ENCODE measurements around the gene PCDHB5.

DNA sequence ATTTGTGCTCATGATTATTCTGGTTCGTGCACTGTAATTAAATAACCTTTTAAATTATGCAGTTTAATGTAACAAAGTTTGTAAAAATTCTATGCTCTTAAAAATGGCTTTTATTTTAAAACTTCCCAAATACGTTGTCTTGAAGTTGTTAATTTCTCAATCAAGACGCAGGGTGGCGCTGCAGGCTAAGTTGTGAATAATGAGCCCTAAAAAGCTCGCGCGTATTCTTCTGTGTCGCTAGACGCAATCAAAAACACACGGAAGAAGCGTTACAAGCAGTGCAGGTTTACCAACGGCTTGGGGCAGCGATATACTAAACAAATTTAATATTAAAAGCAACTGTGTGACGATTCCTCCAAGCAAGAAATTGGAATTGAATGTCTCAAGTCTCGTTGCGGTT lies 13.4 kb upstream of the PCDHB5 start, which contains the start of gene PCDHB4:
- no peak for TF ChIP-seq CTCF (IDR thresholded peaks at IDR 0.05)
- TF ChIP-seq POLR2A (IDR thresholded peaks at IDR 0.05): no peak
